ENCODE measurements around the gene IL15RA. TPM values are rescaled to one million over a fixed set of nuclear protein-coding genes. Genes with fewer than 3 reads are reported as not detected.

The IL15RA gene
- total RNA-seq, 1 experiment from 2014 or later, result 4.4 TPM

GRCh38 chr10:6002809-6003510 lies 25.6 kb upstream of the IL15RA start:
- Histone ChIP-seq H3K36me3 (ENCODE audit: low read depth, low read length) (no peaks in the 10 kb centered on the region), H2AFZ (ENCODE audit: low read length) (no peak overlapping the region), H3K9ac (ENCODE audit: low read length) (no peak overlapping the region), H3K4me2 (ENCODE audit: low read length) (no peak overlapping the region), H3K79me2 (ENCODE audit: low read length) (no peaks in the 10 kb centered on the region), H3K9me2 (replicated peaks; ENCODE audit: low read length) (no peaks in the 10 kb centered on the region), H3F3A (ENCODE audit: low read length, unreplicated experiment) (no peaks in the 10 kb centered on the region), H3K9me3 (ENCODE audit: low read length) (no peaks in the 10 kb centered on the region), H3K27me3 (ENCODE audit: low read length) (no peaks in the 10 kb centered on the region), H4K20me1 (ENCODE audit: low read length) (no peaks in the 10 kb centered on the region), H3K4me1 (ENCODE audit: insufficient read depth, low read length) (no peaks in the 10 kb centered on the region), H3K4me3 (ENCODE audit: low read length) (no peak overlapping the region), H3K27ac (ENCODE audit: low read length) (no peak overlapping the region)
- ATAC-seq, result no peak
- DNase-seq, result no peak
- BruUV-seq (replicated peaks), result no TSS peak
- POLR2A ChIA-PET (ENCODE audit: unreplicated experiment), result no interaction called here
- TF ChIP-seq EZH2 (IDR thresholded peaks at IDR 0.05; ENCODE audit: low read length, unreplicated experiment) (no peak), EZH2phosphoT487 (IDR thresholded peaks at IDR 0.05; ENCODE audit: borderline replicate concordance, low read length) (no peak)
- TF ChIP-seq, protein P1, sequence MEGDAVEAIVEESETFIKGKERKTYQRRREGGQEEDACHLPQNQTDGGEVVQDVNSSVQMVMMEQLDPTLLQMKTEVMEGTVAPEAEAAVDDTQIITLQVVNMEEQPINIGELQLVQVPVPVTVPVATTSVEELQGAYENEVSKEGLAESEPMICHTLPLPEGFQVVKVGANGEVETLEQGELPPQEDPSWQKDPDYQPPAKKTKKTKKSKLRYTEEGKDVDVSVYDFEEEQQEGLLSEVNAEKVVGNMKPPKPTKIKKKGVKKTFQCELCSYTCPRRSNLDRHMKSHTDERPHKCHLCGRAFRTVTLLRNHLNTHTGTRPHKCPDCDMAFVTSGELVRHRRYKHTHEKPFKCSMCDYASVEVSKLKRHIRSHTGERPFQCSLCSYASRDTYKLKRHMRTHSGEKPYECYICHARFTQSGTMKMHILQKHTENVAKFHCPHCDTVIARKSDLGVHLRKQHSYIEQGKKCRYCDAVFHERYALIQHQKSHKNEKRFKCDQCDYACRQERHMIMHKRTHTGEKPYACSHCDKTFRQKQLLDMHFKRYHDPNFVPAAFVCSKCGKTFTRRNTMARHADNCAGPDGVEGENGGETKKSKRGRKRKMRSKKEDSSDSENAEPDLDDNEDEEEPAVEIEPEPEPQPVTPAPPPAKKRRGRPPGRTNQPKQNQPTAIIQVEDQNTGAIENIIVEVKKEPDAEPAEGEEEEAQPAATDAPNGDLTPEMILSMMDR (conservative IDR thresholded peaks at IDR 0.05; ENCODE audit: low read depth, low read length), result no peak
- CTCF ChIA-PET, result no interaction called here
- intact Hi-C loops (cut with micrococcal nuclease), result no loop called here

GRCh38 chr10:5999440-6000165 lies 22.3 kb upstream of the IL15RA start:
- ATAC-seq (no peak), DNase-seq (no peak)
- Histone ChIP-seq H3K4me2 (ENCODE audit: low read length) (no peak overlapping the region), H3K36me3 (ENCODE audit: low read depth, low read length) (no peaks in the 10 kb centered on the region), H3K27ac (ENCODE audit: low read length) (no peak overlapping the region), H3K79me2 (ENCODE audit: low read length) (no peaks in the 10 kb centered on the region), H2AFZ (ENCODE audit: low read length) (no peak overlapping the region), H3K9me3 (ENCODE audit: low read length) (no peaks in the 10 kb centered on the region), H3K9me2 (replicated peaks; ENCODE audit: low read length) (no peaks in the 10 kb centered on the region), H3K4me1 (ENCODE audit: insufficient read depth, low read length) (no peaks in the 10 kb centered on the region), H4K20me1 (ENCODE audit: low read length) (no peaks in the 10 kb centered on the region), H3K27me3 (ENCODE audit: low read length) (no peaks in the 10 kb centered on the region), H3K9ac (ENCODE audit: low read length) (no peak overlapping the region), H3F3A (ENCODE audit: low read length, unreplicated experiment) (no peaks in the 10 kb centered on the region), H3K4me3 (ENCODE audit: low read length) (no peak overlapping the region)
- BruUV-seq (replicated peaks), result no TSS peak
- no peak for TF ChIP-seq EZH2phosphoT487 (IDR thresholded peaks at IDR 0.05; ENCODE audit: borderline replicate concordance, low read length)
- TF ChIP-seq, protein P1 (conservative IDR thresholded peaks at IDR 0.05; ENCODE audit: low read depth, low read length), result no peak
- no peak for TF ChIP-seq EZH2 (IDR thresholded peaks at IDR 0.05; ENCODE audit: low read length, unreplicated experiment)
- ChIA-PET POLR2A (ENCODE audit: unreplicated experiment) (no interaction called here), CTCF (no interaction called here)
- intact Hi-C loops (cut with micrococcal nuclease), result no loop called here

- TF ChIP-seq, protein P1 (conservative IDR thresholded peaks at IDR 0.05; ENCODE audit: low read depth, low read length), result no peak
- TF ChIP-seq EZH2 (IDR thresholded peaks at IDR 0.05; ENCODE audit: low read length, unreplicated experiment) (no peak), EZH2phosphoT487 (IDR thresholded peaks at IDR 0.05; ENCODE audit: borderline replicate concordance, low read length) (no peak)
- intact Hi-C loops (cut with micrococcal nuclease), result no loop called here
- ChIA-PET POLR2A (ENCODE audit: unreplicated experiment) (no interaction called here), CTCF (no interaction called here)
- no peaks in the 10 kb centered on the region for H3K36me3 ChIP-seq (ENCODE audit: low read depth, low read length)
- BruUV-seq (replicated peaks), result no TSS peak
- DNase-seq, result no peak
- H2AFZ ChIP-seq (ENCODE audit: low read length), result no peak overlapping the region
- H4K20me1 ChIP-seq (ENCODE audit: low read length), result no peaks in the 10 kb centered on the region
- H3K27me3 ChIP-seq (ENCODE audit: low read length), result no peaks in the 10 kb centered on the region
- H3K4me2 ChIP-seq (ENCODE audit: low read length), result no peak overlapping the region
- H3K79me2 ChIP-seq (ENCODE audit: low read length), result no peaks in the 10 kb centered on the region
- no peaks in the 10 kb centered on the region for H3K9me3 ChIP-seq (ENCODE audit: low read length)
- H3K9me2 ChIP-seq (replicated peaks; ENCODE audit: low read length), result no peaks in the 10 kb centered on the region
- H3K4me3 ChIP-seq (ENCODE audit: low read length), result no peak overlapping the region
- H3K9ac ChIP-seq (ENCODE audit: low read length), result no peak overlapping the region
- no peak overlapping the region for H3K27ac ChIP-seq (ENCODE audit: low read length)
- no peaks in the 10 kb centered on the region for H3F3A ChIP-seq (ENCODE audit: low read length, unreplicated experiment)
- ATAC-seq, result no peak
- H3K4me1 ChIP-seq (ENCODE audit: insufficient read depth, low read length), result no peaks in the 10 kb centered on the region
These were observed 19.4 kb upstream of the IL15RA start for GRCh38 chr10:5996696-5997095.

Data from PC-3 (cell line).